Right kidney (tissue), 1 donor: ENCODE data around the gene TRIM50.
"Not testable (repeated sequence)": the region's sequence is repeated elsewhere in the genome, so short reads cannot be mapped to it uniquely, and the experiment has no call there.

ENCODE experiments used
- DNase-seq: peaks from one replicate; pipeline ENCODE4 v3.0.0-alpha.2; 2016

Gene TRIM50

GRCh38 chr7:73313521-73313906, 14.4 kb downstream of the TRIM50 start:
- no peak for DNase-seq

DNA sequence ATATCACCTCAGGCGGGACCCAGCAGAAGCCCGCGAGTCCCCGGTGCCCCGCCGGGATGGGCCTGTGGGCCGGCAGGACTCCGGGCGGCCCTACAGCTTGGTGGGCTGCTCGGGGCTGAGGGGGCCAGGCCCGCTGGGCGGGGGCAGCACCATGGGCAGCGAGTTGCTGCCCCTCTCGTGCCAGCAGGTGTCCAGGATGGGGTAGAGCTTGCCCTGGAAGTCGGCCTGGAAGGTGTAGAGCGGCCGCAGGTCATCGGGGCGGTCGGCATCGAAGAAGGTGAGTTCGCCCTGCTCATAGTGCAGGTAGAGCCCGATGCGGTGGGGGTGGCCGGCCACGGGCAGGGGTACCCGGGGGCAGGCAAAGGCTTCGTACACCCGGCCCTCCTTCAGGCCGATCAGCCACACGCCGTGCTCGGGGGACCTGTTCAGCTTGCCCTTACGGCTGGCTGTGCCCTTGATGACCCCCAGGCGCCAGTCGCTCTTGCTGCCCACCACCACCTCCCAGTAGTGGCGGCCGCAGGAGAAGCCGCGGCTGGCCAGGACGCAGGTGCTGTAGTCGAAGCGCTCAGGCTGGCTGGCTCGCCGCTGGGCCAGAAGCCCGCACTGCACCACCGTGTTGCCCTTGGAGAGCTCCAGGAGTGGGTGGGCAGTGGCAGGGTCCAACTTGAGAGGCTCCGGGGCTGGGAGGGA, 14.9 kb downstream of the TRIM50 start:
- no peak for DNase-seq

DNA sequence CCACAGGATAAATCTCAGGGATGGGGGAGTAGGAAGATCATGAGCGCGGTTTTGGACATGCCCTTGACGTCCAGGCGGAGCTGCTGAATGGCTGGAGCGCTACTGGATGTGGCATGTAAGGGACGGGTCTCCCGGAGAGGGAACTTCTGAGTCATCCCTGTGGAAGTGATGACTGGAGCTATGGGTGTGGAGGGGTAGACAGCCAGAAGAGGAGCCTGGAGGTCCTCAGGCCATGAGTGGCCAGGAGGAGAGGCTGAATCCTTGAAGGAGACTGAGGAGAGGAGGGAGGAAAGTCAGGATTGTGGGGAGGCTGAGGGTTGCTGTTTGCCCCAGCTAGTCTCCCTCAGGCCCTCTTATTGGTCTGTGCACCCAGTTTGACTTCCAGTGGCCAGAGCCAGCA, 16.5 kb downstream of the TRIM50 start:
- DNase-seq = not testable (repeated sequence)

DNA sequence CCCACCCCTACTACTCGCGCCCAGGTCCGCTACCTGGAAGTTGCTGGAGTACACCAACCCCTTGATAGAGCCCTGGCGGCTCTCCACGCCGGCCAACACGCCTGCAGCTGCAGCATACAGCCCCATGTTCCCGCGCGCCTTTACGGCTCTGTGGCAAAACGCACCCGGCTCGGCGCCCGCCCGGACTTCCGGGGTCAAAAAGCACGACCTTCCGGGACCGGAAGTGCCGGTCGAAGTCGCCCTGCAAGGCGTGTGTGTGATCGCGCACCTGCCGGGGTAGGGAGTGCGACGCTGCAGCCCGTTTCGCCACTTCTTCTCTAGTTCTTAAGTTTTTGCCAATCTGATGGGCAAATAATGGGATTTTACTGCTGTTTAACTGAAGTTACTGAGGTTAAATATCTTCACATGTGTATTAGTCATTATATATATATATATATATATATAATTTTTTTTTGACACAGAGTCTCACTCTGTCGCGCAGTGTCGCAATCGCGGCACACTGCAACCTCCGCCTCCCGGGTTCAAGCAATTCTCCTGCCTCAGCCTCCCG, 19.1 kb downstream of the TRIM50 start, which contains the start of gene NSUN5:
TSS of gene NSUN5 (minus strand) at position 162 of the 550 bp plus-strand sequence. CDS start at position 126, 36 bp downstream.
- peak; percentile 53 for DNase-seq

GRCh38 chr7:73308074-73308664, 19.7 kb downstream of the TRIM50 start:
- peak; percentile 27 for DNase-seq

- DNase-seq = no peak
These were observed 20.4 kb downstream of the TRIM50 start for GRCh38 chr7:73307436-73307835.

GRCh38 chr7:73304612-73305387, 23.1 kb downstream of the TRIM50 start:
- not testable (repeated sequence) for DNase-seq

DNA sequence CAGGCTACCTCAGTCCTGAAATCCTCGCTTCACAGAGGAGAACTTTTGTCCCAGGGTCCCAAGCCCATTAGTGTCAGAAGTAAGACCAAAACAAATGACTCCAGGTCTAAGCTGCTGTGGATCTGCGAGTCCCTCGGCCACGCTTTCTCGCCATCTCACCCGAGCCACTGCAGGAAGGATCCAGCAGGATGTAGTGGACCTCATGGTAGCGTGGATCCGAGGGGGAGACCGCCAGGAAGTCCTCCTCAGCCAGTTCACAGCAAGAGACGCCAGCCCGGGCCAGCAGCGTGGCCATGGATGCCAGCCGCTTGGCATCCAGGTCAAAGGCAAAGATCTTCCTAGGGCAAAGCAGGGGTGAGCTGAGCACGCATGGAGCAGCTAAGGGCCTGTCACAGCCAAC, 23.8 kb downstream of the TRIM50 start:
- DNase-seq = no peak

- DNase-seq = no peak
These were observed 24.3 kb downstream of the TRIM50 start for GRCh38 chr7:73303546-73303945.

- DNase-seq = not testable (repeated sequence)
These were observed 25.0 kb downstream of the TRIM50 start for GRCh38 chr7:73302846-73303245.

GRCh38 chr7:73301108-73301507, 26.8 kb downstream of the TRIM50 start:
- not testable (repeated sequence) for DNase-seq

- DNase-seq = not testable (repeated sequence)
These were observed 28.1 kb downstream of the TRIM50 start for GRCh38 chr7:73299812-73300211.

DNA sequence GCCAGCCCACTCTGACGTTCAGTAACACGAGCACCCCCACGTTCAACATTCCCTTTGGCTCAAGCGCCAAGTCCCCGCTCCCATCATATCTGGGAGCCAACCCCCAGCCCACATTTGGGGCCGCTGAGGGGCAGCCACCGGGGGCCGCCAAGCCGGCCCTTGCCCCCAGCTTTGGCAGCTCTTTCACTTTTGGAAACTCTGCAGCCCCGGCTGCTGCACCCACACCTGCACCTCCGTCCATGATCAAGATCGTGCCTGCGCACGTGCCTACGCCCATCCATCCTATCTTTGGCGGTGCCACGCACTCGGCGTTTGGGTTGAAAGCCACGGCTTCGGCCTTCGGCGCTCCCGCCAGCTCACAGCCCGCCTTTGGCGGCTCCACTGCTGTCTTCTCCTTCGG, 30.2 kb downstream of the TRIM50 start:
- DNase-seq = not testable (repeated sequence)

DNA sequence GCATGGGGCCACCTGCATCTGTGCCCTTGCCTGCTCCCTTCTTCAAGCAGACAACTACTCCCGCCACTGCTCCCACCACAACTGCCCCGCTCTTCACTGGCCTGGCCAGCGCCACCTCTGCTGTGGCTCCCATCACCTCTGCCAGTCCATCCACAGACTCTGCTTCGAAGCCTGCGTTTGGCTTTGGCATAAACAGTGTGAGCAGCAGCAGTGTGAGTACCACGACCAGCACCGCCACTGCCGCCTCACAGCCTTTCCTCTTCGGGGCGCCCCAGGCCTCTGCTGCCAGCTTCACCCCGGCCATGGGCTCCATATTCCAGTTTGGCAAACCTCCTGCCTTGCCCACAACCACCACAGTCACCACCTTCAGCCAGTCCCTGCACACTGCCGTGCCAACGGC, 30.6 kb downstream of the TRIM50 start:
- not testable (repeated sequence) for DNase-seq

- DNase-seq = not testable (repeated sequence)
These were observed 50.7 kb downstream of the TRIM50 start for GRCh38 chr7:73277210-73277609.

DNA sequence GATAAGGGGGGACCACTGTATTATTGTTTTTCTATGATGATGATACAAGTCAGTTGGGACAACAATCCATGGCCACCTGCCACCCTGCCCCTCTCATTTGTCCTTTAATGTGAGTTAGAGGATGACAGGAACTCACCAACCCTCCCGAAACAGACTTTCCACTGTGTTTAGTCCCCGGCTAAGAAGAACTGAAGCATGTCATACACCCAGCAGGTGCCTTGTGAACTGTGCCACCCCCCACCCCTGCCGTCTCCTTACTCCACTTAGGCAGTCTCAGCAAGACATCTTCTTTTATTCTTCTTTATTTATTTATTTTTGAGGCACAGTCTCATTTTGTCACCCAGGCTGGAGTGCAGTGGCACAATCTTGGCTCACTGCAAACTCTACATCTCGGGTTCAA, 60.1 kb downstream of the TRIM50 start:
- not testable (repeated sequence) for DNase-seq

- DNase-seq = not testable (repeated sequence)
These were observed 61.0 kb downstream of the TRIM50 start for GRCh38 chr7:73266719-73267368.
